Mesenchymal stem cell (in vitro differentiated cells and primary cell): ENCODE results near the gene CRYGA.

Experiments used
- DNase-seq: peaks from one replicate; pipeline ENCODE4 v3.0.0-alpha.2; 2013
- H2AFZ ChIP-seq: one replicate; pipeline ENCODE4 v1.6.1; 2013; ENCODE audit warnings: low read depth, mild to moderate bottlenecking, control low read depth, inconsistent platforms, low read length, moderate library complexity
- H2AK5ac ChIP-seq: 2 replicates; pipeline ENCODE4 v1.6.1; 2013; ENCODE audit warnings: low read length, moderate library complexity, mild to moderate bottlenecking, inconsistent platforms; ENCODE audit not compliant: severe bottlenecking
- H2BK120ac ChIP-seq: one replicate; pipeline ENCODE4 v1.6.1; 2013; ENCODE audit warnings: low read depth, mild to moderate bottlenecking, inconsistent platforms, low read length, moderate library complexity
- H2BK12ac ChIP-seq, 2 experiments: one replicate each; pipeline ENCODE4 v1.6.1; 2013; ENCODE audit warnings: inconsistent platforms in 2 of 2, low read length in 2 of 2, mild to moderate bottlenecking in 2 of 2, moderate library complexity in 2 of 2, control low read depth in 1 of 2
- H2BK15ac ChIP-seq: one replicate; pipeline ENCODE4 v1.6.1; 2013; ENCODE audit warnings: mild to moderate bottlenecking, low read depth, inconsistent platforms; ENCODE audit not compliant: poor library complexity, severe bottlenecking
- H2BK5ac ChIP-seq: 2 replicates; pipeline ENCODE4 v1.6.1; 2013; ENCODE audit warnings: low read depth, mild to moderate bottlenecking, low read length, control low read depth, inconsistent platforms; ENCODE audit not compliant: poor library complexity, severe bottlenecking
- H3K14ac ChIP-seq, 2 experiments: one replicate each; pipeline ENCODE4 v1.6.1; 2013; ENCODE audit warnings: inconsistent platforms in 2 of 2, low read length in 2 of 2, control low read depth in 1 of 2, mild to moderate bottlenecking in 1 of 2, moderate library complexity in 1 of 2
- H3K18ac ChIP-seq, 2 experiments: one replicate each; pipeline ENCODE4 v1.6.1; 2013; ENCODE audit warnings: inconsistent platforms in 2 of 2, low read length in 2 of 2, control low read depth in 1 of 2, low read depth in 1 of 2, mild to moderate bottlenecking in 1 of 2
- H3K23ac ChIP-seq, 2 experiments: one replicate each; pipeline ENCODE4 v1.6.1; 2013; ENCODE audit warnings: inconsistent platforms in 2 of 2, low read length in 2 of 2, mild to moderate bottlenecking in 2 of 2, moderate library complexity in 2 of 2, control low read depth in 1 of 2
- H3K27ac ChIP-seq: 2 replicates; pipeline ENCODE4 v1.5.1; 2013; ENCODE audit warnings: mild to moderate bottlenecking, moderate library complexity, low read length, control low read depth, inconsistent platforms; ENCODE audit not compliant: poor library complexity, severe bottlenecking
- H3K27me3 ChIP-seq, 2 experiments: 2 replicates each; pipeline versions ENCODE4 v1.6.1 to v1.7.0; 2013; ENCODE audit warnings: low read length in 2 of 2, mild to moderate bottlenecking in 2 of 2, moderate library complexity in 2 of 2, control low read depth in 1 of 2, inconsistent platforms in 1 of 2; ENCODE audit not compliant: control insufficient read depth in 1 of 2, insufficient read depth in 1 of 2
- H3K36me3 ChIP-seq, 2 experiments: 2 replicates each; pipeline versions ENCODE4 v1.6.1 to v1.7.0; 2013; ENCODE audit warnings: low read length in 2 of 2, control low read depth in 1 of 2, inconsistent platforms in 1 of 2, low read depth in 1 of 2, mild to moderate bottlenecking in 1 of 2; ENCODE audit not compliant: insufficient read depth in 2 of 2, control insufficient read depth in 1 of 2
- H3K4ac ChIP-seq, 2 experiments: one replicate each; pipeline ENCODE4 v1.6.1; 2013; ENCODE audit warnings: inconsistent platforms in 2 of 2, low read length in 2 of 2, mild to moderate bottlenecking in 2 of 2, moderate library complexity in 2 of 2, control low read depth in 1 of 2, low read depth in 1 of 2
- H3K4me1 ChIP-seq: 2 replicates; pipeline ENCODE4 v1.6.1; 2013; ENCODE audit warnings: low read depth, low read length, control low read depth; ENCODE audit not compliant: control insufficient read depth, insufficient read depth
- H3K4me2 ChIP-seq: 2 replicates; pipeline ENCODE4 v1.6.1; 2013; ENCODE audit warnings: low read length, mild to moderate bottlenecking, inconsistent platforms; ENCODE audit not compliant: poor library complexity, severe bottlenecking
- H3K4me3 ChIP-seq, 2 experiments: 2 replicates each; pipeline versions ENCODE4 v1.5.1 to v1.7.0; 2013; ENCODE audit warnings: low read length in 2 of 2, mild to moderate bottlenecking in 2 of 2, control low read depth in 1 of 2, low read depth in 1 of 2; ENCODE audit not compliant: insufficient read depth in 1 of 2
- H3K79me1 ChIP-seq: replicated peaks from 2 replicates; pipeline ENCODE4 v1.6.1; 2013; ENCODE audit warnings: mild to moderate bottlenecking, control low read depth, low read length, inconsistent platforms; ENCODE audit not compliant: poor library complexity, severe bottlenecking
- H3K9ac ChIP-seq: 2 replicates; pipeline ENCODE4 v1.7.0; 2013; ENCODE audit warnings: mild to moderate bottlenecking, low read length, moderate library complexity
- H3K9me3 ChIP-seq: 2 replicates; pipeline ENCODE4 v1.7.0; 2013; ENCODE audit warnings: mild to moderate bottlenecking, low read length; ENCODE audit not compliant: control insufficient read depth
- H4K8ac ChIP-seq: one replicate; pipeline ENCODE4 v1.6.1; 2013; ENCODE audit warnings: inconsistent platforms, mild to moderate bottlenecking, low read length, moderate library complexity
- H4K91ac ChIP-seq: one replicate; pipeline ENCODE4 v1.6.1; 2013; ENCODE audit warnings: mild to moderate bottlenecking, low read length, inconsistent platforms
- WGBS: methylation state at CpG from one replicate; pipeline ENCODE4 v1.1.7; 2013; ENCODE audit warnings: mixed read lengths; 5-methylcytosine and 5-hydroxymethylcytosine counted together

CRYGA gene

DNA sequence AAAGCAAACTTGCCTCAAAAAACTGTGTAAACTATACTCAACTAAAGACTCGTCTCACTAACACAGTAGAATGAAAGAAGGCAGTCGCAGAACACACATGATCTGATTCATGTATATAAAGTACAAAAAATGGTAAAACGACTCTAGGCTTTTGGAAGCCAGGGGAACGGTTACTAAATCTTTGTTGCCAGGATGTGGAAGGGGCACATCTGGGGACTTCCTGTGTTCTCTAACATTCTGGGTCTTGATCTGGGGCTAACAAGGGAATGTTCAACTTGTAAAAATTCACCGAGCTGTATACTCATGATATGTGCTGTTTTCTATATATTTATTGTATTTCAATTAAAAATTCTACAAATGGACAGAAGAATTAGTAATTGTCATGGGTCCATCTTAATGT lies 40.8 kb upstream of the CRYGA start:
- Histone ChIP-seq H3K27ac (no peak overlapping the region), H3K14ac (no peak overlapping the region), H3K18ac (no peak overlapping the region), H2BK5ac (no peak overlapping the region), H4K8ac (no peak overlapping the region), H2BK15ac (no peak overlapping the region), H2AK5ac (no peak overlapping the region), H3K4ac (no peak overlapping the region), H2AFZ (no peak overlapping the region), H3K9me3 (no peaks in the 10 kb centered on the region), H3K79me1 (no peaks in the 10 kb centered on the region), H4K91ac (no peak overlapping the region), H3K36me3 (no peaks in the 10 kb centered on the region), H3K27me3 (no peaks in the 10 kb centered on the region), H3K23ac (no peak overlapping the region), H3K4me3 (no peak overlapping the region), H3K9ac (no peak overlapping the region), H2BK12ac (no peak overlapping the region), H3K4me2 (no peak overlapping the region), H2BK120ac (no peak overlapping the region), H3K4me1 (no peaks in the 10 kb centered on the region)
- DNase-seq = no peak
- WGBS = 87% methylated on average over 4 of the region's 5 CpGs

DNA sequence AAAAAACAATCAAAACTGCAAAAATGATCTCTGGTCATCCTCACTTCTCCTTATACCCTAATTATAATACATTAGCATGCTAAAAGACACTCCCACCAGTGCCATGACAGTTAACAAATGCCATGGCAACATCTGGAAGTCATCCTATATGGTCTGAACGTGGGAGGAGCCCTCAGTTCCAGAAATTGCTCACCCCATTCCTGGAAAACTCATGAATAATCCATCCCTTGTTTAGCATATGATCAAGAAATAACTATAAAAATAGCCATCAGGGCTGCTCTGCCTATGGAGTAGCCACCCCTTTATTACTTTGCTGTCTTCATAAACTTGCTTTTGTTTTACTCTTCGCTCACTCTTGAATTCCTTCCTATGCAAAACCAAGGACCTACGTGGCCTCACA lies 32.1 kb upstream of the CRYGA start:
- Histone ChIP-seq H3K23ac (no peak overlapping the region), H3K4ac (no peak overlapping the region), H3K27ac (no peak overlapping the region), H3K4me3 (no peak overlapping the region), H2BK120ac (no peak overlapping the region), H4K8ac (no peak overlapping the region), H3K27me3 (no peaks in the 10 kb centered on the region), H3K9ac (no peak overlapping the region), H3K14ac (no peak overlapping the region), H3K36me3 (no peaks in the 10 kb centered on the region), H3K18ac (no peak overlapping the region), H4K91ac (no peak overlapping the region), H3K79me1 (no peaks in the 10 kb centered on the region), H2BK12ac (no peak overlapping the region), H2AK5ac (no peak overlapping the region), H2BK5ac (no peak overlapping the region), H2AFZ (no peak overlapping the region), H3K9me3 (no peaks in the 10 kb centered on the region), H3K4me1 (no peaks in the 10 kb centered on the region), H2BK15ac (no peak overlapping the region), H3K4me2 (no peak overlapping the region)
- 68% methylated on average over 3 of the region's 3 CpGs for WGBS
- no peak for DNase-seq

GRCh38 chr2:208192611-208193236 lies 29.3 kb upstream of the CRYGA start:
- H3K36me3 ChIP-seq = no peaks in the 10 kb centered on the region
- H2BK12ac ChIP-seq = no peak overlapping the region
- H3K23ac ChIP-seq = no peak overlapping the region
- no peaks in the 10 kb centered on the region for H3K4me1 ChIP-seq
- H4K8ac ChIP-seq = no peak overlapping the region
- peaks cover 0 to 3% of the 10 kb centered on the region in 2 experiments for H3K27me3 ChIP-seq
- H3K27ac ChIP-seq = no peak overlapping the region
- H2BK120ac ChIP-seq = no peak overlapping the region
- H3K9me3 ChIP-seq = no peaks in the 10 kb centered on the region
- H3K14ac ChIP-seq = no peak overlapping the region
- DNase-seq = no peak
- no peak overlapping the region for H2BK5ac ChIP-seq
- no peak overlapping the region for H2AK5ac ChIP-seq
- no peak overlapping the region for H3K9ac ChIP-seq
- no peak overlapping the region for H2AFZ ChIP-seq
- H3K4me2 ChIP-seq = no peak overlapping the region
- H4K91ac ChIP-seq = no peak overlapping the region
- H3K4ac ChIP-seq = no peak overlapping the region
- WGBS = 72% methylated on average over 8 of the region's 8 CpGs
- no peak overlapping the region for H2BK15ac ChIP-seq
- no peaks in the 10 kb centered on the region for H3K79me1 ChIP-seq
- no peak overlapping the region for H3K18ac ChIP-seq
- H3K4me3 ChIP-seq = no peak overlapping the region

DNA sequence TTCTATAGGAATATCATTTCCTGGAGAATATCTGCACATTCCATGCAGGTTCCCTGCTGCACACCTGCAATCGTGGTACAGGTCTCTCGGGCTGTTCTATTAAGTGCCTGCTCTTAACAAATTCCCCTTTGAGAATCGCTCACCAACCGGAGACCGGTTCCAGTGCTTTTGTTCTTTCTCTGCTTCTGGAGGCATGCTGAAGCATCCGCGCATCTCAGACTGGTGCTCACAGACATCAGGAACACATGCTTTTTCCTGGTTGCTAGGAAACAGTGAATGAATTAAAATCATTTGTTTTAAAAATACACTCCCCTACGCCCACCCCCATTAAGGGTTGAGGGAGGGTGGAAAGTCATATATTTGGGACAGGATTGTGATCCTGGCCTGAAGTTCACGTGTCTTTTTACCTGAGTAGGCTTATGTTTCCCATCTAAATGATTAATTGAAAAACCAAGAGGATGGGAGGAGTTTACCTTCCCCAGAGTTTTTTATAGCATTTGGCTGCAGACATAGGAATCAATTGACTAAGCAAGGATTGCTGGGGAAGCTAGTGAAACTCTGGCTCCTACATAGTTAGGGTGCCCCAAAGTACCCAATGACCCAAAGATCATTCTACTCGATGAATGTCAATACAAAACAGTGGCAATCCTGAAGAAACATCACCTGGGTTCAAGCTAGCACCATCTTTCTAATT lies 26.6 kb upstream of the CRYGA start, which contains the start of gene C2orf80:
C2orf80 (minus strand) TSS at position 221 of the 694 bp plus-strand sequence. CDS start 3,044 bp downstream, outside the sequence.
- Histone ChIP-seq H3K27ac (no peak within 1 kb of the TSS), H2AK5ac (no peak within 1 kb of the TSS), H4K91ac (no peak within 1 kb of the TSS), H3K79me1 (no peaks in the 10 kb centered on the region), H3K4ac (no peak within 1 kb of the TSS), H2AFZ (no peak within 1 kb of the TSS), H3K4me2 (no peak within 1 kb of the TSS), H3K9ac (no peak within 1 kb of the TSS), H2BK120ac (no peak within 1 kb of the TSS), H2BK15ac (no peak within 1 kb of the TSS), H2BK5ac (no peak within 1 kb of the TSS), H3K36me3 (no peaks in the 10 kb centered on the region), H3K9me3 (no peaks in the 10 kb centered on the region), H3K4me3 (no peak within 1 kb of the TSS), H3K27me3 (peaks cover 0 to 7% of the 10 kb centered on the region in 2 experiments), H3K23ac (no peak within 1 kb of the TSS), H3K4me1 (no peaks in the 10 kb centered on the region), H3K18ac (no peak within 1 kb of the TSS), H4K8ac (no peak within 1 kb of the TSS), H2BK12ac (no peak within 1 kb of the TSS), H3K14ac (no peak within 1 kb of the TSS)
- no peak for DNase-seq
- WGBS = 86% methylated on average over 9 of the region's 10 CpGs
